Measurements from ENCODE around the gene MBOAT1.
"Not testable (repeated sequence)": the region's sequence is repeated elsewhere in the genome, so short reads cannot be mapped to it uniquely, and the experiment has no call there.

The MBOAT1 gene

GRCh38 chr6:20170455-20171148 lies 41.7 kb downstream of the MBOAT1 start:
- no peak for DNase-seq (ENCODE audit: low spot score)

GRCh38 chr6:20169786-20170185 lies 42.5 kb downstream of the MBOAT1 start:
- DNase-seq (ENCODE audit: low spot score): no peak

GRCh38 chr6:20169119-20169557 lies 43.1 kb downstream of the MBOAT1 start:
- DNase-seq (ENCODE audit: low spot score): no peak

DNA sequence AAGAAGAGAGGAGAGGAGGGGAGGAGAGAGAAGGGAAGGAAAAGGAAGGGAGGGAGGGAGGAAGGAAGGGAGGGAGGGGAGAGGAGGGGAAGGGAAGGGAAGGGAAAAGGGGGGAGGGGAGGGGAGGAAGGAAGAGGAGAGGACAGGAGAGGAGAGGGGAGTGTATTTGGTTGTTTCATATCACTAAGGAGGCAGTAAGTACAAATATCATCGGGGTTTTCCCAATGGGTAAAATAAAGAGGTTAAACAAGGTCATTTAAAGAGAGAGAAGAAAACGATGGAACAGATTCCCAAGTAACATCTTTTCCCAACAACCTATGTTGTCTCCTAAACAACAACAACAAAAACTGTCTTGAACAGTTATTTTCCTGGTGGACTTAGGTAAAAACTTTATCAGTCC lies 43.6 kb downstream of the MBOAT1 start:
- no peak for DNase-seq (ENCODE audit: low spot score)

DNA sequence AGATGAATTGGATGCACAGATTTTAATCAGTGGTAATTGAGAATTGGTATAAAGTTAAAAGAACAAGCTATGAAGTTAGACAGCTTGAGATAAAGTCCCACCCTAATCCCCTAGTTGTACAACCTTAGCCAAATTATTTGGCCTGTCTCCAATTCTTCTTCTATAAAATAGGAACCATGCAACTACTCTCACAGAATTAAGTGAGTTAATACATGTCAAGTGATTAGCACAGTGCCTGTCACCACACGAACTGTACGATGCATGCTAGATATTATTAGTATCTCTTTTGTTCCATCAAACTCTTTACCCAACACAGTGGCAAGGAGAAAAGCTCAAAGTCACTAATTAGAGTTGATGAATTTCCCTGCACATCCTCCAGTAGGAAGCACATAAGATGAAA lies 44.7 kb downstream of the MBOAT1 start:
- no peak for DNase-seq (ENCODE audit: low spot score)

- DNase-seq (ENCODE audit: low spot score): no peak
These were observed 46.1 kb downstream of the MBOAT1 start for GRCh38 chr6:20166210-20166609.

GRCh38 chr6:20162515-20162914 lies 49.8 kb downstream of the MBOAT1 start:
- DNase-seq (ENCODE audit: low spot score): no peak

DNA sequence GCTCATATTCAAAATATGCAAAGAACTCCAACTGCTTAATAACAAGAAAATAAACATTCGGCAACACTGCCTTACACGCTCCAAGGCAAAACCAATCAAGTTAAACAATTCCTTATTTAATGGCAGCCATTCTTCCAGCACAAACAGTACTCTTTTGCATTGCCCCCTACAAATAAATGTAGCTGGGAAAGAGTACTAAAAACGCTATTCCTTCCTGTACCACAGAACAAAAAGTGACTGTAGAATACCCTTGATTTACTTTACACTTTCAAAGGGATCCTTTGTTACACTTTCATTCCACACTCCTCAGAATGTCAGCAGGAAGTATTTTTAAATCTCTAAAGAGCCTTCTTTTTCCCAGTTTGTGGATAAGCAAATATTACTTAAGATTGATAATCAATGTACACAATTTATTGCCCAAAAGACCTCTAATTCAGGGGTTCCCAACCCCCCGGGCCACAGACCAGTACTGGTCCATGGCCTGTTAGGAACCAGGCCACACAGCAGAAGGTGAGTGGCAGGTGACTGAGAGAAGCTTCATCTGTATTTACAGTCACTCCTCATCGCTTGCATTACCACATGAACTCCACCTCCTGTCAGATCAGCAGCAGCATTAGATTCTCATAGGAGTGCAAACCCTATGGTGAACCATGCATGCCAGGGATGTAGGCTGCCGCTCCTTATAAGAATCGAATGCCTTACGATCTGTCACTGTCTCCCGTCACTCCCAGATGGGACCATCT lies 51.6 kb downstream of the MBOAT1 start:
- DNase-seq (ENCODE audit: low spot score): no peak

- DNase-seq (ENCODE audit: low spot score): no peak
These were observed 52.3 kb downstream of the MBOAT1 start for GRCh38 chr6:20159781-20160540.

- no peak for DNase-seq (ENCODE audit: low spot score)
These were observed 53.2 kb downstream of the MBOAT1 start for GRCh38 chr6:20159098-20159497.

DNA sequence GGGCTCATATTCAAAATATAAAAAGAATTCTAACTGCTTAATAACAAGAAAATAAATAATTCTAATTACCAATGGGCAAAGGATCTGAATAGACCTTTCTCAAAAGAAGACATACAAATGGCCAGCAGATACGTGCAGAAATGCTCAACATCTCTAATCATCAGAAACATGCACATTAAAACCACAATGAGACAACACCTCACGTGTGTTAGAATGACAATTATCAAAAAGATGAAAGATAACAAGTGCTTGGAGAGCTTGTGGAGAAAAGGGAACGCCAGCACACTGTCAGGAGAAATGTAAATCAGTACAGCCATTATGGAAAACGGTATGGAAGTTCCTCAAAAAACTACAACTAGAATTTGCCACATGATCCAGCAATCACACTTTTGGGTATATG lies 53.6 kb downstream of the MBOAT1 start:
- DNase-seq (ENCODE audit: low spot score): no peak

DNA sequence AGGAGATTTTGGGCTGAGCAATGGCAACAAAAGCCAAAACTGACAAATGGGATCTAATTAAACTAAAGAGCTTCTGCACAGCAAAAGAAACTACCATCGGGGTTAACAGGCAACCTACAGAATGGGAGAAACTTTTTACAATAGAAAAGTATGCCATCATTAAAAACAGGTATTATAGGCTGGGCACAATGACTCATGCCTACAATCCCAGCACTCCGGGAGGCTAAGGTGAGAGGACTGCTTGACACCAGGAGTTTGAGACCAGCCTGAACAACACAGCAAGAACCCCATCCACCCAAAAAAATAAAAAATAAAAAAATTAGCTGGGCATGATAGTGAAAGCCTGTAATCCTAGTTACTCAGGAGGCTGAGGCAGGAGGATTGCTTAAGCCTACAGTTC lies 55.4 kb downstream of the MBOAT1 start:
- DNase-seq (ENCODE audit: low spot score): no peak

- no peak for DNase-seq (ENCODE audit: low spot score)
These were observed 57.5 kb downstream of the MBOAT1 start for GRCh38 chr6:20154753-20155152.

GRCh38 chr6:20153194-20153593 lies 59.1 kb downstream of the MBOAT1 start:
- no peak for DNase-seq (ENCODE audit: low spot score)

DNA sequence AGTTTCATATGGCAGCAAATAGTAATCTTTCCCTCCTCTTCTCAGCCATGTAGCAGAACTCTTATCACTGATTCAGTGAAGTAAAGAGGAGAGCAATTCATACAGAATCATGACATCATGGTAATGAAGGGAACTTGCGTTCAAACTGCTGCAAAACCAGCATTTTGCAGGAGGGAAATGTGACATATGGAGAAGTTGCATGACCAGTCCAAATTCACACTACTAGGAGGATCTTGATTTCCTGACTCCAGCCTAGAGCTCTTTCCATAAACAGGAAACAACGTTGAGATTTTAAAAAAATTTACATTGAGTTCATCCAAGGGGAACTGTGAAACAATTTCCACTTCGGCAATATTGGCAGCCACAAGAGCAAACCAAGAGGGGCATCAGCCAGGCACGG lies 63.8 kb downstream of the MBOAT1 start:
- DNase-seq (ENCODE audit: low spot score): no peak

- DNase-seq (ENCODE audit: low spot score): no peak
These were observed 64.8 kb downstream of the MBOAT1 start for GRCh38 chr6:20147469-20147868.

DNA sequence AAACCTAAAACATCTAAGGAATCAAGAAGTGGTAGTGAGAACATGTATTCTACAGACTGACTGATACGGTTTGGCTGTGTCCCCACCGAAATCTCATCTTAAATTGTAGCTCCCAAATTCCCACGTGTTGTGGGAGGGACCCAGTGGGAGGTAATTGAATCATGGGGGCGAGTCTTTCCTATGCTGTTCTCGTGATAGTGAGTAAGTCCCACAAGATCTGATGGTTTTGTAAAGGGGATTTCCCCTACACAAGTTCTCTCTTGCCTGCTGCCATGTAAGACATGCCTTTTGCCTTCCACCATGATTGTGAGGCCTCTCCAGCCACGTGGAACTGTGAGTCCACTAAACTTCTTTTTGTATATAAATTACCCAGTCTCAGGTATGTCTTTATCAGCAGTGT lies 65.4 kb downstream of the MBOAT1 start:
- DNase-seq (ENCODE audit: low spot score): not testable (repeated sequence)

DNA sequence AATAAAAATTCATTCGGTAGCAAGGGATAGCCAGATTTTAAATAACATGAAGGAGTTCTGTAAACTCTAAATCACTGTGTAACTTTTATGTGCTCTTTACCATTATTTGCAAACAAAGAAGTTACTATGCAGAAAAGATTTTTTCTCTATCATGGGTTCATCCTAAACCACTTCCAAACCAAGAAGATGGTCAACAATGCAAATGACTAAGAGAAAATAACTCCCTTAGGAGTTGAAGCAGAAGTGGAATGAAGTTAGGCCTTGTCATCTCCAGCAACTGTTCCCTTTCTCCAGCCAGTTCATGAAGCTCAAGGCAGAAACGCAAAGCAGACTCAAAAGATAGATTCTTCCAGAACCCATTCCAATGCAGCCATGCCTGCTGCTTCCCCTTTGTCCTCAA lies 66.0 kb downstream of the MBOAT1 start:
- no peak for DNase-seq (ENCODE audit: low spot score)

DNA sequence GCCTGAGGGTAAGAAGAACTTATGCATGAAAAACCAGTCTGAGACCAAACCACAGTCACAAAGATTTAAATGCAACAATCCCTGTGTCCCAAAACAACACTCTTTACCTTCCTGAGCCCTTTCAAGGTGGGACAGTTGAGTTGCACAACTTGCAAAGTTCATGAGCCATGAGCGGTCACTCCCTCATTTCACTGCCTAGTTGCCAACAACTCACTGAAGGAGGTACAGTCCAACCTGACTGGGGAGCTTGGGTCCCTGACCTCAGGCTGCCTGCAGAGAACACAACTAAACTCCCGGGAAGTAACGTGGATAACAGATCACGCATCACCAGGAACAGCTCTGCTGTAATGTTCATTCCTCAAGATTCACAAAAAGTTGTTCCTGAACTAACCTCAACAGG lies 69.4 kb downstream of the MBOAT1 start:
- no peak for DNase-seq (ENCODE audit: low spot score)

DNA sequence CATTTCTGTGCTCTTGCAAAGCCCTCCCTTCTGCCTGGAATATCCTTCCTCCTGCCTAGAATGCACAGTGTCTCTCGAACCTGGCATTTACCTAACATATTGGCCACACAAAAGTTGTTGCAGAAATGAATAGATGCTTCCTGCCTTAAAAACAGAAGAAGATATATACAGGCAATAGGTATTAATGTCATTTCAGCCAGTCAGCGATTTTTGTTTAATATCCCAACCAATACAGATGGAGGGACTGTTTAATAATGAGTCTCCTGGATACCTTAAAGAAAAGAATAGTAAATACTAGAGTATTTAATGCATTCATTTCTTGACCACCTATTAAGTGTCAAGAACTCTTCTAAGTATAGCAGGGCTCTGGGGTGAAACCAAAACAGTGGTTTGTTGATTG lies 70.3 kb downstream of the MBOAT1 start:
- DNase-seq (ENCODE audit: low spot score): no peak

- DNase-seq (ENCODE audit: low spot score): not testable (repeated sequence)
These were observed 72.9 kb downstream of the MBOAT1 start for GRCh38 chr6:20139127-20139963.

GRCh38 chr6:20137837-20138236 lies 74.4 kb downstream of the MBOAT1 start:
- no peak for DNase-seq (ENCODE audit: low spot score)
